ENCODE measurements around the gene PYDC1.

The PYDC1 gene

DNA sequence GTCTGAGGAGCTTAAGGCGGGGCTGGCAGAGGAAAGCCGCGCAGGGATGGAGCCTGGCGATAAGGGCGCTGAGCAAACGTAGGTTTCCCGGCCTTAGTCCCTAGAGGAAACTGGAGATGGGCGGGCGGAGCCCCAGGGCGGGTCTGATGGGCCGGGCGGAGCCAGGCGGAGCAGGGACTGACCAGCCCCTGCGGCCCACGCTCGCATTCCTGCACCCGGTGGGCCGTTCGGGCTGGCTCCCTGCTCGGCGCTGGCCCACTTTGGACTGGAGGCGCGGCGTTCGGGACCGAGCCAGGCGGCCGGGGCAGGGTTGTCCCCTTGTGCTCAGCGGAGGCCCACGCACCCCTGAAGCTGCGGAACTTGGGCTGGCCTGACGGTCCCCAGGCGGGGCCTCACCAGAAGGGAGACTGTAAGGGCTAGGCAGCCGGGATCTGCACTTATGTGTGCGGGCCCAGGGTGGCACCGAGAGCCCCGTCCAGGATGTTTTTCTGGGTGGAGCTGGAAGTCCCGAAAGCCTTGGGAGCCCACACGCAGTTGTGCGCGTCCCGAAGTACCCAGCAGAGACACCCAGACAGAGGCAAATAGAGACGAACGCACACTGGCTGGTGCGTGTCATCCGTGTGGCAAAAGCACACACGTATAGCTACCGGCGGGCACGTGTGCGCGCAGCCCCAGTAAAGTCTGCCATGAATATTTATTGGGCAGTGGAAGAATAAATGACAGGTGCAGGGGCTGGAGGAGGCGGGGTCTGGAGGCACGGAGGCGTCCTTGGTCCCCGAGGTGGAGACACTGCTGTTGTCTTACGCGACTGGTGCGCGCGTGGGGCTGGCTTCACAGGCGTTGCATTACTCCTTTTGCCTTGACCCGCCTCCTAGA, 1.4 kb downstream of the PYDC1 start:
- peak overlapping the region; percentile 43 for H3K4me3 ChIP-seq (ENCODE audit: low read depth, low read length)
- peak; percentile 76 for DNase-seq (ENCODE audit: low read depth)
- TF ChIP-seq POLR2A (IDR thresholded peaks at IDR 0.05; ENCODE audit: extremely low read depth, insufficient read length) (no peak), MYC (IDR thresholded peaks at IDR 0.05; ENCODE audit: low read depth, low read length) (no peak), MAX (IDR thresholded peaks at IDR 0.05; ENCODE audit: low read depth, low read length) (no peak)
- TF ChIP-seq, protein P1, sequence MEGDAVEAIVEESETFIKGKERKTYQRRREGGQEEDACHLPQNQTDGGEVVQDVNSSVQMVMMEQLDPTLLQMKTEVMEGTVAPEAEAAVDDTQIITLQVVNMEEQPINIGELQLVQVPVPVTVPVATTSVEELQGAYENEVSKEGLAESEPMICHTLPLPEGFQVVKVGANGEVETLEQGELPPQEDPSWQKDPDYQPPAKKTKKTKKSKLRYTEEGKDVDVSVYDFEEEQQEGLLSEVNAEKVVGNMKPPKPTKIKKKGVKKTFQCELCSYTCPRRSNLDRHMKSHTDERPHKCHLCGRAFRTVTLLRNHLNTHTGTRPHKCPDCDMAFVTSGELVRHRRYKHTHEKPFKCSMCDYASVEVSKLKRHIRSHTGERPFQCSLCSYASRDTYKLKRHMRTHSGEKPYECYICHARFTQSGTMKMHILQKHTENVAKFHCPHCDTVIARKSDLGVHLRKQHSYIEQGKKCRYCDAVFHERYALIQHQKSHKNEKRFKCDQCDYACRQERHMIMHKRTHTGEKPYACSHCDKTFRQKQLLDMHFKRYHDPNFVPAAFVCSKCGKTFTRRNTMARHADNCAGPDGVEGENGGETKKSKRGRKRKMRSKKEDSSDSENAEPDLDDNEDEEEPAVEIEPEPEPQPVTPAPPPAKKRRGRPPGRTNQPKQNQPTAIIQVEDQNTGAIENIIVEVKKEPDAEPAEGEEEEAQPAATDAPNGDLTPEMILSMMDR (IDR thresholded peaks at IDR 0.05; ENCODE audit: low read depth, low read length): no peak

GRCh38 chr16:31214708-31215286, 2.1 kb downstream of the PYDC1 start:
- H3K4me3 ChIP-seq (ENCODE audit: low read depth, low read length): no peak overlapping the region
- TF ChIP-seq MAX (IDR thresholded peaks at IDR 0.05; ENCODE audit: low read depth, low read length) (no peak), MYC (IDR thresholded peaks at IDR 0.05; ENCODE audit: low read depth, low read length) (no peak), POLR2A (IDR thresholded peaks at IDR 0.05; ENCODE audit: extremely low read depth, insufficient read length) (no peak)
- TF ChIP-seq, protein P1 (IDR thresholded peaks at IDR 0.05; ENCODE audit: low read depth, low read length): no peak
- DNase-seq (ENCODE audit: low read depth): no peak

- no peak within 1 kb of the TSS for H3K4me3 ChIP-seq (ENCODE audit: low read depth, low read length)
- no peak for TF ChIP-seq MAX (IDR thresholded peaks at IDR 0.05; ENCODE audit: low read depth, low read length)
- TF ChIP-seq, protein P1 (IDR thresholded peaks at IDR 0.05; ENCODE audit: low read depth, low read length): no peak
- TF ChIP-seq MYC (IDR thresholded peaks at IDR 0.05; ENCODE audit: low read depth, low read length): no peak
- TF ChIP-seq POLR2A (IDR thresholded peaks at IDR 0.05; ENCODE audit: extremely low read depth, insufficient read length): no peak
- DNase-seq (ENCODE audit: low read depth): no peak
Observed at GRCh38 chr16:31213877-31214707, 2.8 kb downstream of the PYDC1 start, which contains the start of gene TRIM72. TSS of gene TRIM72 (plus strand) at chr16:31214119. CDS start at chr16:31214739, 620 bp downstream.

GRCh38 chr16:31213342-31213741, 3.6 kb downstream of the PYDC1 start:
- no peak overlapping the region for H3K4me3 ChIP-seq (ENCODE audit: low read depth, low read length)
- TF ChIP-seq POLR2A (IDR thresholded peaks at IDR 0.05; ENCODE audit: extremely low read depth, insufficient read length): no peak
- no peak for TF ChIP-seq MAX (IDR thresholded peaks at IDR 0.05; ENCODE audit: low read depth, low read length)
- TF ChIP-seq, protein P1 (IDR thresholded peaks at IDR 0.05; ENCODE audit: low read depth, low read length): no peak
- no peak for TF ChIP-seq MYC (IDR thresholded peaks at IDR 0.05; ENCODE audit: low read depth, low read length)
- no peak for DNase-seq (ENCODE audit: low read depth)

DNA sequence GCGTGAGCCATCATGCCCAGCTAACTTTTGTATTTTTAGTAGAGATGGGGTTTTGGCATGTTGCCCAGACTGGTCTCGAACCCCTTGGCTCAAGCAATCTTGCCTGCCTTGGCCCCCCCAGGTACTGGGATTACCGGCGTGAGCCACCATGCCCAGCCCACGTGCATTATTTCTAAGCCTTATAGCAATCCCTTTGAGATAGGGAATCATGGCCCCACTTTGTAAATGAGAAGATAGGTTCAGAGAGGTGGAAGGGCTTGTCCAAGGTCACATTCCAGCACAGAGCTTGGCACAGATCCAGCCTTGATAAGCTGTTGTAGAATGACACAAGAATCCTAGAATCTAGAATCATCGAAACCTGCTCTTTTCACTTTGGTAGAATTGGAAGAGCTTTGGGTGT, 10.2 kb downstream of the PYDC1 start:
- no peak for DNase-seq (ENCODE audit: low read depth)
- no peak for TF ChIP-seq POLR2A (IDR thresholded peaks at IDR 0.05; ENCODE audit: extremely low read depth, insufficient read length)
- no peak for TF ChIP-seq MAX (IDR thresholded peaks at IDR 0.05; ENCODE audit: low read depth, low read length)
- TF ChIP-seq, protein P1 (IDR thresholded peaks at IDR 0.05; ENCODE audit: low read depth, low read length): no peak
- TF ChIP-seq MYC (IDR thresholded peaks at IDR 0.05; ENCODE audit: low read depth, low read length): no peak
- H3K4me3 ChIP-seq (ENCODE audit: low read depth, low read length): no peak overlapping the region

Measured in NB4 (cell line).